ENCODE results near the gene PLEKHM1.
"Not testable (repeated sequence)": the region's sequence is repeated elsewhere in the genome, so short reads cannot be mapped to it uniquely, and the experiment has no call there.

- TF ChIP-seq CTCF (conservative IDR thresholded peaks at IDR 0.05); ZFX (IDR thresholded peaks at IDR 0.05): not testable (repeated sequence)
These were observed 37.9 kb downstream of the PLEKHM1 start for GRCh38 chr17:45452329-45453224.

All from C4-2B (cell line).